HCT116 (cell line): ENCODE measurements around the gene ZNF212. TPM values are rescaled to one million over a fixed set of nuclear protein-coding genes. Genes with fewer than 3 reads are reported as not detected.
A peak's percentile ranks its signal among the peaks of the same experiment; 100 is the strongest.

Experiments used
- ATAC-seq: fragments of 200-7000 bp; cut with Tn5 transposase; 2 replicates; pipeline ENCODE4 v1.9.1; 2020; ENCODE audit warnings: mild to moderate bottlenecking, moderate library complexity
- BruUV-seq: library from RNA; stranded (reverse); fragments of 400-500 nt; replicated peaks from 2 replicates; lab custom pipeline; 2021; lab: Mats Ljungman, UMichigan
- CTCF ChIA-PET: fragments of 300-600 bp; sonication (Branson Sonifier 250); formaldehyde crosslinking; loops from one replicate; lab custom pipeline; 2021; ENCODE audit warnings: antibody characterized with exemption; lab: Charles Lee
- POLR2A ChIA-PET: fragments of 300-600, 350-600 bp; sonication (Branson Sonifier 250); formaldehyde crosslinking; loops from one replicate; lab custom pipeline; 2021; ENCODE audit warnings: antibody characterized with exemption; lab: Charles Lee
- RAD21 ChIA-PET, 2 experiments: fragments of 300-600 bp; sonication (Branson Sonifier 250); formaldehyde crosslinking; loops; one replicate each; lab custom pipeline; 2023; ENCODE audit warnings: low total read pairs in 2 of 2; ENCODE audit not compliant: uncharacterized antibody in 2 of 2, unreplicated experiment in 2 of 2, low non-redundant PET in 1 of 2; lab: Charles Lee
- DNase-seq: peaks from one replicate; pipeline ENCODE4 v3.0.0-alpha.2; 2010; ENCODE audit warnings: low read depth, low spot score
- H2AFZ ChIP-seq: fragments of 200-600 bp; shearing (Covaris generic), sonication (generic); 2 replicates; pipeline ENCODE4 v1.6.1; 2017; ENCODE audit warnings: low read depth, mixed run types, mixed read lengths, antibody characterized with exemption, low read length; ENCODE audit not compliant: poor library complexity, severe bottlenecking
- H3K27ac ChIP-seq: 2 replicates; pipeline ENCODE4 v1.5.1; 2012; ENCODE audit warnings: low read depth, low read length
- H3K27me3 ChIP-seq: fragments of 200-600 bp; sonication (generic); 2 replicates; pipeline ENCODE4 v1.6.1; 2016; ENCODE audit warnings: mixed run types, low read length, mixed read lengths; ENCODE audit not compliant: insufficient read depth
- H3K36me3 ChIP-seq, 2 experiments: fragments of 200-500 bp in 1 of 2; fragments of 200-600 bp in 1 of 2; sonication (Bioruptor generic) in 1 of 2; sonication (generic) in 1 of 2; 2 replicates each; pipeline versions ENCODE4 v1.5.1 to v1.6.1; 2014 to 2016; ENCODE audit warnings: low read length in 2 of 2, inconsistent platforms in 1 of 2, mixed read lengths in 1 of 2, mixed run types in 1 of 2; ENCODE audit not compliant: insufficient read depth in 2 of 2, control insufficient read depth in 1 of 2
- H3K4me1 ChIP-seq, 2 experiments: fragments of 200-600 bp in 1 of 2; sonication (generic) in 1 of 2; 2 replicates each; pipeline versions ENCODE4 v1.5.1 to v1.6.1; 2012 to 2017; ENCODE audit warnings: low read length in 2 of 2, inconsistent platforms in 1 of 2, mild to moderate bottlenecking in 1 of 2, mixed read lengths in 1 of 2, mixed run types in 1 of 2, moderate library complexity in 1 of 2; ENCODE audit not compliant: insufficient read depth in 2 of 2, control insufficient read depth in 1 of 2
- H3K4me2 ChIP-seq: fragments of 200-600 bp; sonication (generic); 2 replicates; pipeline ENCODE4 v1.6.1; 2017; ENCODE audit warnings: mixed run types, low read length, mixed read lengths
- H3K4me3 ChIP-seq, 2 experiments: fragments of 200-600 bp in 1 of 2; sonication (generic) in 1 of 2; replicated peaks in 1 of 2; 2 replicates each; pipeline ENCODE4 v1.5.1; 2011 to 2016; ENCODE audit warnings: low read length in 2 of 2, control low read depth in 1 of 2, low read depth in 1 of 2, mild to moderate bottlenecking in 1 of 2, mixed read lengths in 1 of 2, mixed run types in 1 of 2
- H3K79me2 ChIP-seq: fragments of 200-600 bp; sonication (generic); 2 replicates; pipeline ENCODE4 v1.6.1; 2017; ENCODE audit warnings: mild to moderate bottlenecking, mixed run types, low read length, moderate library complexity, mixed read lengths; ENCODE audit not compliant: insufficient read depth
- H3K9ac ChIP-seq: fragments of 200-600 bp; sonication (generic); 2 replicates; pipeline ENCODE4 v1.6.1; 2016; ENCODE audit warnings: low read length, mixed read lengths
- H3K9me2 ChIP-seq: fragments of 200-600 bp; sonication (generic), shearing (Covaris generic); 2 replicates; pipeline ENCODE4 v1.6.1; 2017; ENCODE audit warnings: mixed run types, mild to moderate bottlenecking, moderate library complexity; ENCODE audit not compliant: insufficient read depth
- H3K9me3 ChIP-seq, 2 experiments: fragments of 200-500 bp in 1 of 2; fragments of 200-600 bp in 1 of 2; sonication (Bioruptor generic) in 1 of 2; sonication (generic) in 1 of 2; 2 replicates each; pipeline ENCODE4 v1.6.1; 2014 to 2017; ENCODE audit warnings: low read length in 2 of 2, mixed read lengths in 2 of 2, inconsistent platforms in 1 of 2, low read depth in 1 of 2, mild to moderate bottlenecking in 1 of 2, mixed run types in 1 of 2, moderate library complexity in 1 of 2; ENCODE audit not compliant: control insufficient read depth in 1 of 2, insufficient read depth in 1 of 2
- H4K20me1 ChIP-seq: fragments of 200-600 bp; sonication (generic), shearing (Covaris generic); 2 replicates; pipeline ENCODE4 v1.6.1; 2017; ENCODE audit warnings: mixed run types, mild to moderate bottlenecking, moderate library complexity; ENCODE audit not compliant: insufficient read depth
- CBX3 ChIP-seq: IDR thresholded peaks from 2 replicates; pipeline ENCODE4 v1.6.1; 2012; ENCODE audit warnings: low read depth
- CEBPB ChIP-seq: IDR thresholded peaks from 2 replicates; pipeline ENCODE4 v1.6.1; 2012; ENCODE audit warnings: low read depth
- EGR1 ChIP-seq: IDR thresholded peaks from 2 replicates; pipeline ENCODE4 v1.6.1; 2012; ENCODE audit warnings: low read depth
- EZH2 ChIP-seq: fragments of 200-600 bp; sonication (generic); IDR thresholded peaks from 2 replicates; pipeline ENCODE4 v1.6.1; 2017; ENCODE audit warnings: antibody characterized with exemption, mixed run types
- EZH2phosphoT487 ChIP-seq: fragments of 200-600 bp; IDR thresholded peaks from 2 replicates; pipeline ENCODE4 v1.6.1; 2018; ENCODE audit warnings: antibody characterized with exemption, borderline replicate concordance
- FOSL1 ChIP-seq: IDR thresholded peaks from 2 replicates; pipeline ENCODE4 v1.6.1; 2012; ENCODE audit warnings: low read depth
- JUND ChIP-seq: IDR thresholded peaks from 2 replicates; pipeline ENCODE4 v1.6.1; 2012
- POLR2A ChIP-seq: IDR thresholded peaks from 2 replicates; pipeline ENCODE4 v1.7.0; 2011; ENCODE audit warnings: borderline replicate concordance; ENCODE audit not compliant: insufficient read depth, insufficient read length; ENCODE audit errors: extremely low read depth
- POLR2AphosphoS5 ChIP-seq: IDR thresholded peaks from 2 replicates; pipeline ENCODE4 v1.6.1; 2011; ENCODE audit warnings: mild to moderate bottlenecking, low read depth, low read length, moderate library complexity
- RAD21 ChIP-seq: IDR thresholded peaks from 2 replicates; pipeline ENCODE4 v1.6.1; 2012; ENCODE audit warnings: low read depth, mild to moderate bottlenecking
- SRF ChIP-seq: IDR thresholded peaks from 2 replicates; pipeline ENCODE4 v1.6.1; 2012; ENCODE audit warnings: low read depth
- TCF7L2 ChIP-seq: IDR thresholded peaks from 2 replicates; pipeline ENCODE4 v1.7.0; 2011; ENCODE audit warnings: borderline replicate concordance, inconsistent platforms; ENCODE audit not compliant: insufficient read depth, insufficient read length; ENCODE audit errors: extremely low read depth
- YY1 ChIP-seq: IDR thresholded peaks from 2 replicates; pipeline ENCODE4 v1.6.1; 2011; ENCODE audit warnings: low read length, low read depth, moderate library complexity, mild to moderate bottlenecking; ENCODE audit not compliant: insufficient replicate concordance; ENCODE audit errors: extremely low read depth
- ZNF274 ChIP-seq: fragments of 200-500 bp; sonication (Bioruptor generic); IDR thresholded peaks from 2 replicates; pipeline ENCODE4 v1.6.1; 2014; ENCODE audit warnings: mild to moderate bottlenecking, low read depth, low read length, inconsistent platforms
- intact Hi-C: fragments of 100-400 bp; cut with micrococcal nuclease; formaldehyde crosslinking; loops from 2 replicates; pipeline ENCODE4 v1.10.0; 2022
- total RNA-seq: library from RNA; stranded (reverse); gene quantifications from one replicate; pipeline ENCODE4 v1.2.1, GENCODE V29; 2021; ENCODE audit not compliant: unreplicated experiment
- TF ChIP-seq, protein P1 (sequence below): IDR thresholded peaks from 2 replicates; pipeline ENCODE4 v1.6.1; 2012
- TF ChIP-seq, protein P2 (sequence below), 3 experiments: fragments of 200-600 bp in 1 of 3; sonication (generic) in 1 of 3; IDR thresholded peaks in 2 of 3; conservative IDR thresholded peaks in 1 of 3; 2 replicates each; pipeline ENCODE4 v1.5.1; 2012 to 2017; ENCODE audit warnings: low read depth in 2 of 3, low read length in 2 of 3, antibody characterized with exemption in 1 of 3, borderline replicate concordance in 1 of 3, control low read depth in 1 of 3, mild to moderate bottlenecking in 1 of 3, mixed read lengths in 1 of 3, mixed run types in 1 of 3, moderate library complexity in 1 of 3; ENCODE audit not compliant: insufficient read depth in 1 of 3
- TF ChIP-seq, protein P3 (sequence below): IDR thresholded peaks from 2 replicates; pipeline ENCODE4 v1.6.1; 2011; ENCODE audit warnings: mild to moderate bottlenecking, low read length, moderate library complexity; ENCODE audit not compliant: insufficient replicate concordance; ENCODE audit errors: extremely low read depth
- TF ChIP-seq, protein P4 (sequence below): IDR thresholded peaks from 2 replicates; pipeline ENCODE4 v1.6.1; 2012; ENCODE audit warnings: low read depth

ZNF212 gene
- total RNA-seq, 1 experiment from 2014 or later, result 13.7 TPM

DNA sequence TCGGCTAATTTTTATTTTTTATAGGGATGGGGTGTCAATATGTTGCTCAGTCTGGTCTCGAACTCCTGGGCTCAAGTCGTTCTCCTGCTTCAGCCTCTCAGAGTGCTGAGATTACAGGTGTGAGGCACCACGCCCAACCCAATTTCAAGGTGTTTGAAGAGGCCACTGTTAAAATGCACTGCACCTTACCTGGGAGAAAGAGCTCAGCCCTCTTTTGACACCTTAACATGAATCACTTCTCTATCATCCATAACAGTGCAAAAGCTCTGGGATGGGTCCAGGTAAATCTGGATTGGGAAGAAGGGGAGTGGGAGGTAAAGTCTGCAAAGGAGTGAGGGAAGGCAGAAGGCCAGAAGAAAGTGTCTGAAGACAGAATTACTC, 44.7 kb upstream of the ZNF212 start:
- DNase-seq (no peak), ATAC-seq (no peak; the same call in 1 of the 2 replicates)
- CTCF ChIA-PET, result interaction anchor here (1.2 to 1.7 kb wide), 4 partner anchors 9 to 129 kb away, joined by 4 to 9 read pairs (median 6); partner anchors contain the start of gene ZNF398
- no peaks in the 10 kb centered on the region for H3K9me2 ChIP-seq
- no peaks in the 10 kb centered on the region for H3K27me3 ChIP-seq
- peaks cover 19 to 22% of the 10 kb centered on the region in 2 experiments for H3K36me3 ChIP-seq
- peak overlapping the region; percentile 91 to 95 for H3K4me3 ChIP-seq
- peak overlapping the region; percentile 99 for H3K27ac ChIP-seq
- RAD21 ChIA-PET, result interaction anchor here in 1 of 2 experiments (0.6 kb wide), 1 partner anchor 46 kb away, joined by 5 read pairs; no protein-coding TSS in a partner anchor
- H3K9ac ChIP-seq, result peak overlapping the region; percentile 89
- BruUV-seq, result no TSS peak
- 0 out of 4 replicates have a peak, but pooled peaks cover 0 to 3% of the 10 kb centered on the region in 2 experiments for H3K9me3 ChIP-seq
- H3K79me2 ChIP-seq, result peaks cover 41% of the 10 kb centered on the region
- peak overlapping the region; percentile 77 for H3K4me2 ChIP-seq
- POLR2A ChIA-PET, result interaction anchor here (0.5 to 1.6 kb wide), 6 partner anchors 8 to 578 kb away, joined by 3 to 6 read pairs (median 4); partner anchors contain the start of gene ZNF783
- H3K4me1 ChIP-seq, result peaks cover 10 to 17% of the 10 kb centered on the region in 2 experiments
- peak overlapping the region; percentile 83 for H2AFZ ChIP-seq
- H4K20me1 ChIP-seq, result no peaks in the 10 kb centered on the region
- intact Hi-C loops, result loop anchor here (5.0 kb wide), 1 partner anchor 38 kb away; no protein-coding TSS in a partner anchor
- TF ChIP-seq FOSL1 (no peak), TCF7L2 (no peak), EGR1 (no peak), CEBPB (no peak), POLR2AphosphoS5 (no peak), ZNF274 (no peak), EZH2 (no peak), EZH2phosphoT487 (no peak), SRF (no peak), YY1 (no peak), CBX3 (no peak), RAD21 (no peak), POLR2A (no peak), JUND (no peak)
- TF ChIP-seq, protein P1, sequence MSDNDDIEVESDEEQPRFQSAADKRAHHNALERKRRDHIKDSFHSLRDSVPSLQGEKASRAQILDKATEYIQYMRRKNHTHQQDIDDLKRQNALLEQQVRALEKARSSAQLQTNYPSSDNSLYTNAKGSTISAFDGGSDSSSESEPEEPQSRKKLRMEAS, result no peak
- TF ChIP-seq, protein P2, sequence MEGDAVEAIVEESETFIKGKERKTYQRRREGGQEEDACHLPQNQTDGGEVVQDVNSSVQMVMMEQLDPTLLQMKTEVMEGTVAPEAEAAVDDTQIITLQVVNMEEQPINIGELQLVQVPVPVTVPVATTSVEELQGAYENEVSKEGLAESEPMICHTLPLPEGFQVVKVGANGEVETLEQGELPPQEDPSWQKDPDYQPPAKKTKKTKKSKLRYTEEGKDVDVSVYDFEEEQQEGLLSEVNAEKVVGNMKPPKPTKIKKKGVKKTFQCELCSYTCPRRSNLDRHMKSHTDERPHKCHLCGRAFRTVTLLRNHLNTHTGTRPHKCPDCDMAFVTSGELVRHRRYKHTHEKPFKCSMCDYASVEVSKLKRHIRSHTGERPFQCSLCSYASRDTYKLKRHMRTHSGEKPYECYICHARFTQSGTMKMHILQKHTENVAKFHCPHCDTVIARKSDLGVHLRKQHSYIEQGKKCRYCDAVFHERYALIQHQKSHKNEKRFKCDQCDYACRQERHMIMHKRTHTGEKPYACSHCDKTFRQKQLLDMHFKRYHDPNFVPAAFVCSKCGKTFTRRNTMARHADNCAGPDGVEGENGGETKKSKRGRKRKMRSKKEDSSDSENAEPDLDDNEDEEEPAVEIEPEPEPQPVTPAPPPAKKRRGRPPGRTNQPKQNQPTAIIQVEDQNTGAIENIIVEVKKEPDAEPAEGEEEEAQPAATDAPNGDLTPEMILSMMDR (IDR thresholded peaks at IDR 0.05 in 2 of 3, conservative IDR thresholded peaks at IDR 0.05 in 1 of 3; ENCODE audit: borderline replicate concordance in 1 of 3, insufficient read depth in 1 of 3, low read depth in 2 of 3, low read length in 2 of 3), result no peak
- TF ChIP-seq, protein P3, sequence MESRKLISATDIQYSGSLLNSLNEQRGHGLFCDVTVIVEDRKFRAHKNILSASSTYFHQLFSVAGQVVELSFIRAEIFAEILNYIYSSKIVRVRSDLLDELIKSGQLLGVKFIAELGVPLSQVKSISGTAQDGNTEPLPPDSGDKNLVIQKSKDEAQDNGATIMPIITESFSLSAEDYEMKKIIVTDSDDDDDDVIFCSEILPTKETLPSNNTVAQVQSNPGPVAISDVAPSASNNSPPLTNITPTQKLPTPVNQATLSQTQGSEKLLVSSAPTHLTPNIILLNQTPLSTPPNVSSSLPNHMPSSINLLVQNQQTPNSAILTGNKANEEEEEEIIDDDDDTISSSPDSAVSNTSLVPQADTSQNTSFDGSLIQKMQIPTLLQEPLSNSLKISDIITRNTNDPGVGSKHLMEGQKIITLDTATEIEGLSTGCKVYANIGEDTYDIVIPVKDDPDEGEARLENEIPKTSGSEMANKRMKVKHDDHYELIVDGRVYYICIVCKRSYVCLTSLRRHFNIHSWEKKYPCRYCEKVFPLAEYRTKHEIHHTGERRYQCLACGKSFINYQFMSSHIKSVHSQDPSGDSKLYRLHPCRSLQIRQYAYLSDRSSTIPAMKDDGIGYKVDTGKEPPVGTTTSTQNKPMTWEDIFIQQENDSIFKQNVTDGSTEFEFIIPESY, result no peak
- TF ChIP-seq, protein P4, sequence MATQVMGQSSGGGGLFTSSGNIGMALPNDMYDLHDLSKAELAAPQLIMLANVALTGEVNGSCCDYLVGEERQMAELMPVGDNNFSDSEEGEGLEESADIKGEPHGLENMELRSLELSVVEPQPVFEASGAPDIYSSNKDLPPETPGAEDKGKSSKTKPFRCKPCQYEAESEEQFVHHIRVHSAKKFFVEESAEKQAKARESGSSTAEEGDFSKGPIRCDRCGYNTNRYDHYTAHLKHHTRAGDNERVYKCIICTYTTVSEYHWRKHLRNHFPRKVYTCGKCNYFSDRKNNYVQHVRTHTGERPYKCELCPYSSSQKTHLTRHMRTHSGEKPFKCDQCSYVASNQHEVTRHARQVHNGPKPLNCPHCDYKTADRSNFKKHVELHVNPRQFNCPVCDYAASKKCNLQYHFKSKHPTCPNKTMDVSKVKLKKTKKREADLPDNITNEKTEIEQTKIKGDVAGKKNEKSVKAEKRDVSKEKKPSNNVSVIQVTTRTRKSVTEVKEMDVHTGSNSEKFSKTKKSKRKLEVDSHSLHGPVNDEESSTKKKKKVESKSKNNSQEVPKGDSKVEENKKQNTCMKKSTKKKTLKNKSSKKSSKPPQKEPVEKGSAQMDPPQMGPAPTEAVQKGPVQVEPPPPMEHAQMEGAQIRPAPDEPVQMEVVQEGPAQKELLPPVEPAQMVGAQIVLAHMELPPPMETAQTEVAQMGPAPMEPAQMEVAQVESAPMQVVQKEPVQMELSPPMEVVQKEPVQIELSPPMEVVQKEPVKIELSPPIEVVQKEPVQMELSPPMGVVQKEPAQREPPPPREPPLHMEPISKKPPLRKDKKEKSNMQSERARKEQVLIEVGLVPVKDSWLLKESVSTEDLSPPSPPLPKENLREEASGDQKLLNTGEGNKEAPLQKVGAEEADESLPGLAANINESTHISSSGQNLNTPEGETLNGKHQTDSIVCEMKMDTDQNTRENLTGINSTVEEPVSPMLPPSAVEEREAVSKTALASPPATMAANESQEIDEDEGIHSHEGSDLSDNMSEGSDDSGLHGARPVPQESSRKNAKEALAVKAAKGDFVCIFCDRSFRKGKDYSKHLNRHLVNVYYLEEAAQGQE, result no peak
